ENCODE measurements around the gene DERL2.
"Not testable (repeated sequence)": the region's sequence is repeated elsewhere in the genome, so short reads cannot be mapped to it uniquely, and the experiment has no call there.

DERL2 gene

DNA sequence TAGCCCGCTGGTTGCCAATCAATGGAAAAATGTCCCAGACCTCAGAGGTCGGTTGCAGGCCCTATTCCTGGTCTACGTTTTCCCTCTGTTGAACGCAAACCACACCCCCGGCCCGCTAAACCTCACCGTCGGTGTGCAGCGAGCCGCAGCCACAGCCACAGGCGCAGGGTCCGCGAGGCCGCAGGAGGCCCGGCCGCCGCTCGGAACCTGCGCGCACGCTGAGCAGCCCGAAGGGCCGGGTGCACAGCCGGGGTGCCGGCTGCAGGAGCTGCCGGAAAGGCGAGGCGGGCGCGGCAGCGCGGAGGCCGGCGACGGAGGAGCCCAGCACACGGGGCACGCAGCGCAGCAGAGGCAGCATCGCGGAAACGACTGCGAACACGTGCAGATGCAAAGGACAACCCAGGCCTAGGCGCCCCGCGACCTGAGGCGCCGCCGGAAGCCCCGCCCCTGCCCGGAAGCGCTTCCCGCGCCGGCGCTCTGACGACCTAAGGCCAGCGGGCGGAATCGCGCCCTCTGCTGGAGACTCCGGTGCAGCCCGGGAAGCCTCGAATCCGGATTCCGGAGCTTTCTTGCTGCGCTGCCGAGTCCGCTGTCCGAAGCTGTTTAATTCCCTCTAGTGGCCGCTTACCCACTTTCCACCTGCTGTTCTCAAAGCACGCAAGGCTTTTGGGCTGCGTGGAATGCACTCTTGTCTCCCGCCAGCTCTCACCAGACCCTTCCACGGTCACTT is 47.1 kb downstream of the DERL2 start, which contains the start of gene C1QBP:
Gene C1QBP (minus strand): TSS at position 440 of the 730 bp plus-strand sequence. CDS start 82 bp downstream, at position 358.
- FAIRE-seq (no peak), DNase-seq (ENCODE audit: insufficient read length, low spot score) (peak; percentile 61)
- peak; percentile 60 for TF ChIP-seq CTCF (IDR thresholded peaks at IDR 0.05; ENCODE audit: insufficient read depth, missing control alignments)

DNA sequence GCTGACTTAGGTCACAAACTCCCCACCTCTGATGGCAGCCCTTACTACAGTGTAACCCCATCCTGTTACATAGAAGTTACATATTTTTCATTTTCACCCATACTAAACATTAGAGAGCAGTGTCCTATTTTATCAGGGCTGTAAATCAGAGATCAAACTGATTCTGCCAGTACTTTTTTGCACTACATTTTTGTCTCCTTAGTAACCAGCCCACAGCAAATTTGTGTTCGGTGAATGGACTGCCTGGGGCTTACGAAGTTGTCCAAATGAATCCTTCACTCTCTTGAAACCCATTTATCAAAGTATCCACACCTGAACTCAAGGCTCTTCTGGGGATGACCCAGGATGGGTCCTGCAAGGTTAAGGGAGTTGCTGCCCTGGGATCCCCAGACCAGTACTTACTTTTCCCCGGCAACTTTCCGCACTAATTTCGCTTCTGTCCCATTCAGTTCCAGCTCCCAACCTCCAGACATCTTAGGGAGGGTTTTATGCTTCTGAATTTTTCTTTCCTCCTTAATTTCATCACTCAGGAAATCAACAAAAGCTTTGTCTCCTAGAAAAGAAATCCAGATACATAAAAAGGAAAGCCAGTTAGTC is 48.2 kb downstream of the DERL2 start:
- no peak for DNase-seq (ENCODE audit: insufficient read length, low spot score)
- FAIRE-seq = no peak
- TF ChIP-seq CTCF (IDR thresholded peaks at IDR 0.05; ENCODE audit: insufficient read depth, missing control alignments) = no peak

DNA sequence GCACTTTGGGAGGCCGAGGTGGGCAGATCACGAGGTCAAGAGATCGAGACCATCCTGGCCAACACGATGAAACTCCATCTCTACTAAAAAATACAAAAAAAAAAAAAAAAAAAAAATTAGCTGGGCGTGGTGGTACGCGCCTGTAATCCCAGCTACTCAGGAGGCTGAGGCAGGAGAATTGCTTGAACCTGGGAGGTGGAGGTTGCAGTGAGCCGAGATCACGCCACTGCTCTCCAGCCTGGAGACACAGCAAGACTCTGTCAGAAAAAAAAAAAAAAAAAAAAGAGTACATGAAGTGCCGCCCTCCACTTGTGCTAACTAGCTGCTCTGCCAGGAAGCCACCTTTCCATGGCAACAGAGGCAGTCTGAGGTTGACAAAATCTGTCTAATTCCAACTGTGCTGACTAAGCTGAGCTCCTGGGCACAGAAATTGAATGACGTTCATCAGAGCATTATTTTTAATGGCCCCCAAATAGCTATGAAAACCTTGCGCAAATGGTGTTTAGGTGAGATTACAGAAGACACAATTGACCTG is 50.1 kb downstream of the DERL2 start:
- DNase-seq (ENCODE audit: insufficient read length, low spot score); FAIRE-seq: not testable (repeated sequence)

- TF ChIP-seq CTCF (IDR thresholded peaks at IDR 0.05; ENCODE audit: insufficient read depth, missing control alignments) = no peak
- FAIRE-seq (no peak), DNase-seq (ENCODE audit: insufficient read length, low spot score) (no peak)
These were observed 51.0 kb downstream of the DERL2 start for GRCh38 chr17:5434984-5435383.

- DNase-seq (ENCODE audit: insufficient read length, low spot score) (no peak), FAIRE-seq (no peak)
- TF ChIP-seq CTCF (IDR thresholded peaks at IDR 0.05; ENCODE audit: insufficient read depth, missing control alignments) = no peak
These were observed 53.9 kb downstream of the DERL2 start for GRCh38 chr17:5431949-5432556.

GRCh38 chr17:5431234-5431633 is 54.7 kb downstream of the DERL2 start:
- not testable (repeated sequence) for FAIRE-seq; DNase-seq (ENCODE audit: insufficient read length, low spot score)

GRCh38 chr17:5430413-5430999 is 55.5 kb downstream of the DERL2 start:
- TF ChIP-seq CTCF (IDR thresholded peaks at IDR 0.05; ENCODE audit: insufficient read depth, missing control alignments) = no peak
- no peak for DNase-seq (ENCODE audit: insufficient read length, low spot score)
- FAIRE-seq = no peak

Measured in D721Med (cell line).